GM18951 (cell line): ENCODE measurements around the gene HHIPL1.
"Not testable (repeated sequence)": the region's sequence is repeated elsewhere in the genome, so short reads cannot be mapped to it uniquely, and the experiment has no call there.

Source experiments
- POLR2A ChIP-seq: IDR thresholded peaks from 4 replicates; pipeline ENCODE4 v1.6.1; 2011; ENCODE audit warnings: mild to moderate bottlenecking; ENCODE audit not compliant: insufficient read length, insufficient read depth; ENCODE audit errors: extremely low read depth
- in situ Hi-C: fragments of 300-500 bp; cut with MboI; formaldehyde crosslinking; loops from one replicate; pipeline ENCODE4 v1.12.0; 2022; ENCODE audit warnings: low sequenced_read_pairs, mixed read lengths, inconsistent platforms; ENCODE audit not compliant: unreplicated experiment

Gene HHIPL1

DNA sequence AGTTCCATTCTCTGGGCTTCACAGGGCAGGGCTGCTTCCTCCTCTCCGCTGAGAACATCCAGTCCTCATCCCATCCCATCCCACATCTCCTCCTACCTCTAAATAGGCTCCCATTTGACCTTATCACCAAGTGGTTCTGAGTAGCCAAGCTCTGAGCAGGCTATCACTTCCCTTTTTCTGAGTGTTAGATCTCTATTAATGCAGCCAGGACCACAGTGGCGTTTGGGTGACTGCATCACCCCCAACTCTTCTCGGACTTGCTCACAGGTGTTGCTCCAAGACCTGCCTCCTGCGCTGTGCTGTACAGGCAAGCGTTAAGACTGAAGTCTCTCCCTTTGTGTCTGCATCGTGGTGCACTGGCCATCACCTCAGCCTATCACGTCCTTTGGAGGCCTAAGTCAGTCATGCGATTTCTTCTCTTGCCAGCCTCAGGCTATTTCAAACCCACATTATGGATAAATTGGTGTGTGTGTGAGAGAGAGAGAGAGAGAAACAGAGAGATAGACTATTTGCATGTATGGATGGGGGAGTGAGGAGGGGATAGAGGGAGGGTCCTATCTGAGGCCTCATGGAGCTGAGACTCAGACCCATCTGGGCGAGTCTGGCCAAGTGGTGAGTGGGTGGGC is 12.4 kb upstream of the HHIPL1 start:
- in situ Hi-C loops: no loop called here
- TF ChIP-seq POLR2A: no peak

DNA sequence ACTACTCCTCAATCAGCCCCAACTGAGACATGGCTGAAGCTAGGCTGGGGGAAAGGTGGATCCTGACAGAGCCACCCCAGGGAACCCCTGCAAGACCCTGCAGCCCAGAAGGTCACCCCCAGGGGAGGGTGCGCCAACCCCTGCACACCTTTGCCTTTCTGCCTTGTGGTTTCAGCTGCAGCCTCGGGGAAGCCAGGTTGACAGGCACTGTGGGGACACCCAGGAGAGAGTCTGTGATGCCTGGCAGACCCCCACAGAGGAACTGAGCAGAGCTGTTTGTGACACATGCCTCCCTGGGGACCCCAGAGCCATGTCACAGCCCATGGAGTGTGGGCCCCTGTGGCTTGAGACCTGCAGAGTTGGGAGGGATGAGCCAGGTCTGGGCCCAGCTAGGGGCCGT is 11.8 kb upstream of the HHIPL1 start:
- no peak for TF ChIP-seq POLR2A
- in situ Hi-C loops: no loop called here

DNA sequence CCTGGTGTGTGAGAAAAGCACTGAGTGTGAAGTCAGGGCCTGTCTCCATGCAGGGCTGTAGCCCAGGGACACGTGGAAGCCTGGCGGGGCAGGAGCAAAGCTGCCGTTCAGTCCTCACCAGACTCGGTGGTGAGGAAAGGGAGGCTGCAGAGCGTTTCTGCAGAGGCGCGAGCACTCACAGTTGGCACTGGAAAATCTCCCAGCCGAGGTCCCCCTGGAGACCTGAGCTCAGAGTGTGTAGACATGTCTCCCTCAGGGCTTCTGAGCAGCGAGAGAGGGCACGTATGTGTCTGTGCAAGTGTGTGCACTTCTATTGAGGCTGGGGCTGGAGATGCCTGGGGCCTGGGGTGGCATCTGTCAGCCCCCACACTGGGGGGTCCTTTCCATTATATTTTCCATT is 11.0 kb upstream of the HHIPL1 start:
- no peak for TF ChIP-seq POLR2A
- in situ Hi-C loops: no loop called here

DNA sequence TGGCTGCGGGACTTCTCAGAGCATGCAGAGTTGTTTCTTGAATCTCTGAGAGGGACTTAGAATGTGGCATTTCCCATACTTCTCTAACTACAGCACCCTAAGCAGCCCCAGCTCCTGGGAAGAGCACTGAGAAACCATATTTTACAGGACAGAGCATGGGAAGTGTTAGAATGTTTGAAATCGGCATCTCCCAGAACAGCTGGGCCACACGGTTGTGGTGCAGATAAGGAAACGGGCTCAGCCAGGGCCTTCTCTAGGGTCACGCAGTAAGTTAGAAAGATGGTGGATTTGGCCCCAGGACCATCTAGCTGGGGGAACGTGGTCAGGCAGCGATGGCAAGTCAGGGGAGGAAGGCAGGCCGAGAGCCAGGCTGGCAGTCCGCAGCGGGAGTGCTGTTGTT is 10.5 kb upstream of the HHIPL1 start:
- in situ Hi-C loops: no loop called here

DNA sequence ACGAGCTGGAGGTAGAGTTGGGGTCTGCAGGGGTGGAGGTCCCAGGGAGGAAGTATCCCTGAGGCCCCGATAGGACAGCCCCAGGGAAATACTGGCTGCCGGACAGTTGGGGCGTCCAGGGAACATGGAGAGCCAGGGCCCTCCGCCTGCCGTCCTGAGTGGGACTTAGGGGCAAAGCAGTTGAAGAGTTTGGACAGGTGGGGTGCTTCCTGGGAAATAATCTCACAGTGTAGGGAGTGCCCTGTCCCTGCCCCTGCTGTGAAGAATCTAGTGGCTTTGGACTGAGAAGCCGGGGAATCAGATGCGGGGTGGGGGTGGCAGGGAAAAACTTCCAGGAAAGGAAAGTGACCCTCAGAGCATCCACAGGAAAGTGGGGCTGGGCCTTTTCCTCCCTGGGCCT is 9.8 kb upstream of the HHIPL1 start:
- no peak for TF ChIP-seq POLR2A
- in situ Hi-C loops: no loop called here

More for the DNA sequence above, 10.5 kb upstream of the HHIPL1 start:
- TF ChIP-seq POLR2A: no peak

DNA sequence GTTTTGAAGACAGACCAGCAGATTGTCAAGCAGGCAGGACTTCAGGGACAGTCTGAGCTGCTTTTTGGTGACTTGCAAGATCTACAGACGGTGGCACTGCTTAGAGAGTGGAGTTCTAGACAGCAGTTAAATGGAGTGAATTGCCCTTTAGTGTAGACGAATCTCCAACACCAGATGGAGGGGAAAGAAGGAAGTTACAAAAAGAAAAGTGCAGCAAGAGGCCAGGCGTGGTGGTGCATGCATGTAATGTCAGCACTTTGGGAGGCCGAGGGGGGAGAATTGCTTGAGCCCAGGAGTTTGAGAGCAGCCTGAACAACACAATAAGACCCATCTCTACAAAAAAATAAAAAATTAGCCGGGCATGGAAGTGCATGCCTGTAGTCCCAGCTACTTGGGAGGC is 8.4 kb upstream of the HHIPL1 start:
- in situ Hi-C loops: no loop called here
- TF ChIP-seq POLR2A: no peak

DNA sequence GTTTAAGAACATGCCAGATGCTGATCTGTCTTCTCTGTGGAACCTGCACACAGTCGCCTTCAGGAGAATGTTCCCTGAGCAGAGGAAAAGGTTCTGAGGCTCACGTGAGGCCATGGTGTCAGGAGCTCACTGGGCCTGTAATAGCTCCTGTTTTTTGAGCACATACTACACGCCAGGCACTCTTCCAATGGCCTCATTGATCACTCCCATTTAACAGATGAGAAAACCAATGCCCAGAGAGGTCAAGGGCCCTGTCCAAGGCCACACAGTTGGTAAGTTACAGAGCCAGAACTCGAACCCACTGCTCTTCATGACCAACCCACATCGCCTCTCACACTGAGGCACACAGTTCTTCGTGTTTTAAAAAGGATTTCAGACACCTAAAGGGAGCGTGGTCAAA is 7.3 kb upstream of the HHIPL1 start:
- in situ Hi-C loops: no loop called here
- TF ChIP-seq POLR2A: no peak

DNA sequence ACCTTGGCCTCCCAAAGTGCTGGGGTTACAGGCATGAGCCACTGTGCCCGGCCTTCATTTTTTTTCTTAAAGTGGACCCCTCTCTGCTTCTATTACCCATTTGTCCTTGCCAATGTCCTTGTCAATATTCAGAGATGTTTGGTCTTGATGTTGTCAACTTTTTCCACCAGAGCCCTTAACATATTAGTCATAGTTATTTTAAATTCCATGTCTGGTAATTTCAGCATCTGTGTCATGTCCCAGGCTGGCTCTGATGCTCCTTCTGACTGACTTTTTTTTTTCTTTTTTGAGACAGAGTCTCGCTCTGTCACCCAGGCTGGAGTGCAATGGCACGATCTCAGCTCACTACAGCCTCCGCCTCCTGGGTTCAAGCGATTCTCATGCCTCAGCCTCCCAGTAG is 2.2 kb upstream of the HHIPL1 start:
- in situ Hi-C loops: not testable (repeated sequence)

DNA sequence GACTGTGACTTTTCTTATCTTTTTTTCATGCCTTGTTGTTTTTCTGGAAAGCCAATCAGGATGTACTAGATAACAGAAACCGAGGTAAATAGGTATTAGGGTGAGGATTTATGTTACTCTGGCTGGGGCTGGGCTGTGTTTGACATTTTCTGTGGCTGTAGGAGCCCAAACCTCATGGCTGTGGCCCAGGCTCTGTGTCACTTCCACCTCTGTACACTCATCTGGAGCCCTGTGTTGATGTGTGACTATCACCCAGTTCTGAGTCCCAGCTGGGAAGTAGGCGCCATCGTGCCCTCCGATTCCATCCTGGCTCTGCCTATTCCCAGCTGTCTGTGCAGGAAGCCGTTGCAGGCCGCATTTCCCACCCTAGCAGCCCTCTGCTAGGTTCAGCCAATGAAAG is 1.6 kb upstream of the HHIPL1 start:
- in situ Hi-C loops: no loop called here
- no peak for TF ChIP-seq POLR2A

DNA sequence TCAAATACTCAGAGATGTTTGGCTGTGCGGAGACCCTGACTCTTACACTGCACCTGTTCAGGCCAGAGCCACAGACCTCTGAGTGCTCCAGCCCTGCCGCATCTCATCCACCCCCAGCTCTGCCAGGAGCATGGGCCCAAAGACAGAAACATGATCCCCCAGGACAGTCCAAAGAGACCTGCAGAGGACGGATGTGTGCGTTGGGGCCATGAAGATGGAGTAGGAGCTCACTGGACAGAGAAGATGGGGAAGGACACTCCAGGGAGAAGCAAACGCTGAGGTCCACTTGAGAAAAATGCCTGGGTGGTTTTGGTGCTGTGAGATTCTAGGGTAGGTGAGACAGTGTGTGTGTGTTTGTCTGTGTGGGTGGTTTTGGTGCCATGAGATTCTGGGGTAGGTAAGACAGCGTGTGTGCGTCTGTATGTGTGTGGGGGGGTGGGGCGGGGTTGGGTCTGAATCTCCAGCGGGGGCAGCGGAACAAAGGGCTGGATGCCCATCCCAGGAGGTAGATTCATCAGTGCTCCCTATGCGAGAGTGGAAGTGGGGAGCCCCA is 818 bp upstream of the HHIPL1 start:
- TF ChIP-seq POLR2A: no peak
- in situ Hi-C loops: no loop called here

DNA sequence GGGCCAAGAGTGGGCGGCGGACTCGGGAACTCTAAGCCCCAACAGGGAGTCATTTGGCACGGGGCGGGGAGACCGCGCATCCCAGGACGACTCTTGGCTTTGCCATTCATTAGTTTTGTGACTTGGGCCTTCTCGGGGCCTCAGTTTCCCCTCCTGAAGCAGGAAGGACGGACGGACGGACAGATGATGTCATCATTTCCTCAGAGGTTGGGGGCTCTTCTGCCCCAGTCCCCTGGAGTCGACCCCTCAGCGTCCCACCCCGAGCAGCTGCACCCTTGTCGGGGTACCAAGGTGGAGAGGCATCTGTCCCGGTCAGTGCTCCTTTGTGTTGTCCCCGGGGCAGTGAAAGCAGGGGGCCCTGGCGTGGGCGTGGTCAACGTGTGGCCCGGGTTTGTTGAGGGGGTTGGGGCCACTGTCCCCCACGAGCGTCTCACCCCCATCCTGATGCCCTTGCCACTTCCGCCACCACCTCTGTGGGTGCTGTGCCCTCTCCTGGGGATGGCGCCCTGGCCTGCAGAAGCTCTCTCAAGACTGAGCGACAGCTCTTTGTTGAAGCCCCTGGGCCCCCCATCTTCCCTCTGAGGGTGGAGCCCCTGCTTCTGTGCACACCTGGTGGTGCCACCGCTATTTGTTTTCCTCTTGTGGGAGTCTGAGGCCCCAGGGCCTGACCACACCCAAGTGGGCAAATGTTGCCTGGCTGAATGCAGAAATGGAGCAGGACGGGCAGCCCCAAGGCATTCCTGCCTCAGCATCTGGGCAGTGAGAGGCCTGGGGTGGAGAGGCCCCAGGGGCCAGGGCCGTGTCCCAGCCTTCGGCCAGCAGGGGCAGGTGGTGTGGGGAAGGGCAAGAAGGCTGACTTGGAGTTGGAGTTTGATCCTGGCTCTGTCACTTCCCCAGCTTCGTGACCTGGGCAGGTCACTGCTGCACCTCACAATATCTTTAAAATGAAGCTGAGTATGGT is 896 bp downstream of the HHIPL1 start:
- TF ChIP-seq POLR2A: no peak
- in situ Hi-C loops: no loop called here

DNA sequence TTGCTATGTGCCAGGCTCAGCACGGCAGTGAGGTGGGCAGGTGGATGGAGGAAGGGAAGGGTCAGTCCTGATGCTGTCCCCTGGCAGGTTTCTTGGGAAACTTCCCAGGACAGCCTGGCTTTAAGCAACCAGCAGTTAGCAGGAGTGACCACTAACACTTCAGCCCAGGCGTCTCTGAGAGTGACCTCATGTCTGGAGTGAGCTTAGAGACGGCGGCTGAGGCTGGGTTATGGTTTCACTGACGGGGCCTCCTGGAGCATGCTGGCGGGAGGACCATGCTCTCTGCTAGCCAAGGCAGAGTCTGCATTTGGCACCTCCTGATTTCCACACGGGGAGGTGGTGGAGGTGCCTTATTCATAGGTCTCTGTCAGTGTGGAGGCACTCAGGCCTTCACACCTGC is 2.5 kb downstream of the HHIPL1 start:
- in situ Hi-C loops: no loop called here
- TF ChIP-seq POLR2A: no peak

DNA sequence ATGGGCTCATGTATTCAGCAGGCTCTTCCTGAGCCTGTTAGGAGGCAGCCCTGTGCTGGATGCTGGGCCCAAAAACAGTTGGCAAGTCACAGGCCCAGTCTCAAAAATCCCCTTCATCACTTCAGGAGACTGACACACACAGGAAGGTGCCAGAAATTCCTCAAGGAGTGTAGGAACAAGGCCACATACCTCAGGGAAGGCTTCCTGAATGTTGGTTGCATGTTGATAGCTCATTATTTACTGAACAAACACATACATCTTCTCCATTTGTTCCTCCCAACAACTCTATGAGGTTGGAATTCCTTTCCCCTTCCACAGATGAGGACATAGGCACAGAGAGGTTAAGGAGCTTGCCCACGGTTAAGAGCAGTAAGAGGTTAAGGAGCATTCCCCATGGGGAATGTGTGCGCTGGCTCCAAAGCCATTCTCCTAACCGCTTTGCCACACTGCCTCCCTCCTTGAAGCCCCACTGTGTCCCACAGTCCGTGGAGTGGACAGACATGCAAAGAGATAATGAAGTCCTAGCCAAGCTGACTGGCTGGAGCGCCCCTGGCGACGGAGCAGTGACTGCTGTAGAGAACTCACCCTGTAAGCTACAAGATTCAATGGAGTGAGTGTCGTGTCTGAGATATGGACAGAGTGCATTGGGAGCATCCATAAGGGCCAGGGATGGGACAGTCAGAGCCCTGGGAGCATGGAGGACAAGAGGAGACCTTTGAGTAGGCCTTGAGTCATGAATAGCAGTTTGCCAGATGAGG is 3.3 kb downstream of the HHIPL1 start:
- TF ChIP-seq POLR2A: no peak

More for the DNA sequence above, 3.3 kb downstream of the HHIPL1 start:
- in situ Hi-C loops: no loop called here
